GM12878 (cell line): ENCODE results near the gene RAD9A. TPM values are rescaled to one million over a fixed set of nuclear protein-coding genes. Genes with fewer than 3 reads are reported as not detected.

ENCODE experiments used
- ATAC-seq: fragments of 200-7000 bp; cut with Tn5 transposase; 3 replicates; pipeline ENCODE4 v1.9.1; 2020; ENCODE audit warnings: mild to moderate bottlenecking, moderate library complexity
- BruUV-seq: library from RNA; stranded (reverse); fragments of 400-500 nt; replicated peaks from 2 replicates; lab custom pipeline; 2021; lab: Mats Ljungman, UMichigan
- CTCF ChIA-PET: fragments of 300-600 bp; sonication (Branson Sonifier 250); formaldehyde crosslinking; extraction: SDS; loops from one replicate; lab custom pipeline; 2021; ENCODE audit warnings: inconsistent platforms; lab: Yijun Ruan, JAX
- POLR2A ChIA-PET: fragments of 350-600 bp; formaldehyde crosslinking; extraction: SDS; loops from one replicate; lab custom pipeline; 2021; ENCODE audit warnings: inconsistent platforms; lab: Charles Lee
- RAD21 ChIA-PET: fragments of 300-600 bp; sonication (Branson Sonifier 250); formaldehyde crosslinking; loops from one replicate; lab custom pipeline; 2023; ENCODE audit warnings: antibody characterized with exemption; ENCODE audit not compliant: unreplicated experiment; lab: Charles Lee
- SMC1A ChIA-PET: fragments of 300-600 bp; sonication (Branson Sonifier 250); formaldehyde crosslinking; loops from one replicate; lab custom pipeline; 2023; ENCODE audit not compliant: unreplicated experiment, uncharacterized antibody; lab: Charles Lee
- DNase-seq: peaks from one replicate; pipeline ENCODE4 v3.0.0-alpha.2; 2011; ENCODE audit warnings: low read depth, low spot score
- FAIRE-seq: peaks from 3 replicates; lab custom pipeline; 2011; peaks lifted over from hg19 to GRCh38; lab: Jason Lieb, UNC
- H2AFZ ChIP-seq: 2 replicates; pipeline ENCODE4 v1.6.0; 2011; ENCODE audit warnings: low read depth, low read length, control low read depth; ENCODE audit not compliant: control insufficient read depth
- H3K27ac ChIP-seq: 2 replicates; pipeline ENCODE4 v1.5.1; 2011; ENCODE audit warnings: control low read depth; ENCODE audit not compliant: control insufficient read depth, insufficient read depth
- H3K27me3 ChIP-seq, 2 experiments: replicated peaks in 1 of 2; 2 replicates each; pipeline versions ENCODE4 v1.6.0 to v1.6.1; 2011; ENCODE audit warnings: low read length in 1 of 2; ENCODE audit not compliant: control insufficient read depth in 2 of 2, insufficient read depth in 2 of 2
- H3K36me3 ChIP-seq, 2 experiments: 2 replicates each; pipeline ENCODE4 v1.5.1; 2011; ENCODE audit warnings: low read length in 1 of 2; ENCODE audit not compliant: control insufficient read depth in 2 of 2, insufficient read depth in 2 of 2
- H3K4me1 ChIP-seq: 2 replicates; pipeline ENCODE4 v1.6.1; 2011; ENCODE audit warnings: mild to moderate bottlenecking, low read length, moderate library complexity, mixed read lengths; ENCODE audit not compliant: control insufficient read depth, insufficient read depth
- H3K4me2 ChIP-seq: 2 replicates; pipeline ENCODE4 v1.6.0; 2011; ENCODE audit warnings: control low read depth; ENCODE audit not compliant: control insufficient read depth, insufficient read depth
- H3K4me3 ChIP-seq: fragments of 200-600 bp; sonication (generic); 2 replicates; pipeline ENCODE4 v1.5.1; 2016
- H3K79me2 ChIP-seq: 2 replicates; pipeline ENCODE4 v1.6.0; 2011; ENCODE audit warnings: low read length; ENCODE audit not compliant: control insufficient read depth, insufficient read depth
- H3K9ac ChIP-seq: 2 replicates; pipeline ENCODE4 v1.8.0; 2011; ENCODE audit warnings: low read length, control low read depth, mixed read lengths; ENCODE audit not compliant: control insufficient read depth, insufficient read depth
- H3K9me3 ChIP-seq: replicated peaks from 3 replicates; pipeline ENCODE4 v1.5.1; 2011; ENCODE audit warnings: mild to moderate bottlenecking, low read length; ENCODE audit not compliant: control insufficient read depth, insufficient read depth
- H4K20me1 ChIP-seq: 2 replicates; pipeline ENCODE4 v1.6.0; 2011; ENCODE audit not compliant: control insufficient read depth, insufficient read depth
- CHD2 ChIP-seq: IDR thresholded peaks from 2 replicates; pipeline ENCODE4 v1.6.1; 2011; ENCODE audit warnings: low read depth, low read length, improper control_type of control experiment, borderline replicate concordance
- EZH2 ChIP-seq: IDR thresholded peaks from 2 replicates; pipeline ENCODE4 v1.6.1; 2012; ENCODE audit warnings: low read depth, mild to moderate bottlenecking, control low read depth, inconsistent platforms, low read length, borderline replicate concordance; ENCODE audit not compliant: control insufficient read depth
- FOS ChIP-seq: IDR thresholded peaks from 3 replicates; pipeline ENCODE4 v1.6.1; 2011; ENCODE audit warnings: borderline replicate concordance; ENCODE audit not compliant: insufficient read length; ENCODE audit errors: extremely low read depth
- GABPA ChIP-seq: IDR thresholded peaks from 2 replicates; pipeline ENCODE4 v1.6.1; 2014; ENCODE audit warnings: antibody characterized with exemption, low read depth, mild to moderate bottlenecking, inconsistent platforms
- IKZF1 ChIP-seq: fragments of 450-650 bp; conservative IDR thresholded peaks from 2 replicates; pipeline ENCODE4 v1.6.1; 2017; ENCODE audit warnings: antibody characterized with exemption, mild to moderate bottlenecking
- IKZF2 ChIP-seq, 2 experiments: fragments of 450-650 bp; IDR thresholded peaks; 2 replicates each; pipeline ENCODE4 v1.6.1; 2017; ENCODE audit warnings: mild to moderate bottlenecking in 2 of 2, moderate library complexity in 2 of 2
- KDM1A ChIP-seq: fragments of 200-600 bp; sonication (generic); IDR thresholded peaks from 2 replicates; pipeline ENCODE4 v1.6.1; 2016; ENCODE audit warnings: borderline replicate concordance
- MTA3 ChIP-seq: IDR thresholded peaks from 2 replicates; pipeline ENCODE4 v1.6.1; 2012; ENCODE audit warnings: low read length, inconsistent platforms, borderline replicate concordance
- NBN ChIP-seq: fragments of 450-650 bp; IDR thresholded peaks from 2 replicates; pipeline ENCODE4 v1.6.1; 2016
- NFIC ChIP-seq: IDR thresholded peaks from 2 replicates; pipeline ENCODE4 v1.6.1; 2012; ENCODE audit warnings: low read depth, mild to moderate bottlenecking, inconsistent platforms, low read length, moderate library complexity
- POLR2A ChIP-seq: IDR thresholded peaks from 2 replicates; pipeline ENCODE4 v1.6.1; 2011; ENCODE audit warnings: low read depth, mild to moderate bottlenecking, low read length
- RB1 ChIP-seq: fragments of 450-650 bp; formaldehyde crosslinking; IDR thresholded peaks from 2 replicates; pipeline ENCODE4 v1.6.1; 2017; ENCODE audit warnings: mild to moderate bottlenecking, borderline replicate concordance
- SMC3 ChIP-seq: IDR thresholded peaks from 2 replicates; pipeline ENCODE4 v1.6.1; 2011; ENCODE audit warnings: low read length, improper control_type of control experiment, borderline replicate concordance
- SPI1 ChIP-seq: IDR thresholded peaks from 2 replicates; pipeline ENCODE4 v1.6.1; 2011; ENCODE audit warnings: low read depth, mild to moderate bottlenecking, low read length, moderate library complexity, borderline replicate concordance; ENCODE audit not compliant: insufficient read depth
- YY1 ChIP-seq: IDR thresholded peaks from 2 replicates; pipeline ENCODE4 v1.6.1; 2011; ENCODE audit warnings: low read depth, mild to moderate bottlenecking, low read length
- ZNF24 ChIP-seq: fragments of 450-650 bp; IDR thresholded peaks from 2 replicates; pipeline ENCODE4 v1.6.1; 2017; ENCODE audit warnings: antibody characterized with exemption, mild to moderate bottlenecking
- WGBS: methylation state at CpG from one replicate; pipeline ENCODE4 v1.1.6; 2016; ENCODE audit warnings: low lambda C conversion rate; ENCODE audit not compliant: insufficient replicate concordance, insufficient coverage; ENCODE audit errors: missing lambda C conversion rate; 5-methylcytosine and 5-hydroxymethylcytosine counted together
- in situ Hi-C: fragments of 300-500 bp; cut with MboI; formaldehyde crosslinking; loops from 9 replicates; pipeline ENCODE4 v1.14.3; 2018; ENCODE audit warnings: mixed read lengths
- intact Hi-C: fragments of 100-400 bp; cut with micrococcal nuclease; formaldehyde crosslinking; loops from one replicate; pipeline ENCODE4 v1.14.2; 2022; ENCODE audit not compliant: unreplicated experiment
- polyA plus RNA-seq, 11 experiments: library from polyadenylated mRNA; depleted of rRNA in 4 of 11; unstranded in 6 of 11; stranded (reverse) in 5 of 11; fragments of >200 nt; fragmentation: Nextera tagmentation in 4 of 11; fragmentation: Illumina TruSeq in 1 of 11; extraction: Ambion mirVana in 4 of 11; extraction: Trizol in 1 of 11; gene quantifications; 1 replicate in 1 of 11; 2 replicates in 10 of 11; pipeline versions ENCODE4 v1.2.1 to v1.2.3, GENCODE V29; 2011 to 2016; ENCODE audit warnings: inconsistent platforms in 2 of 11, missing spikeins in 2 of 11, low read depth in 1 of 11
- total RNA-seq, 4 experiments: library from RNA; depleted of rRNA in 3 of 4; stranded (reverse); fragments of >200 nt in 3 of 4; fragmentation: Illumina TruSeq in 1 of 4; extraction: Trizol in 1 of 4; gene quantifications; 2 replicates each; pipeline versions ENCODE4 v1.2.1 to v1.2.3, GENCODE V29; 2013 to 2021
- TF ChIP-seq, protein P1 (sequence below): IDR thresholded peaks from 2 replicates; pipeline ENCODE4 v1.6.1; 2011; ENCODE audit warnings: low read depth, low read length, improper control_type of control experiment, borderline replicate concordance
- TF ChIP-seq, protein P2 (sequence below): fragments of 450-650 bp; conservative IDR thresholded peaks from 2 replicates; pipeline ENCODE4 v1.6.1; 2017; ENCODE audit warnings: mild to moderate bottlenecking, moderate library complexity

Gene RAD9A
- total and polyA plus RNA-seq, 10 of the 15 experiments (the other 5 are each of a cell fraction or from before 2014, with no cell fraction given), result 1.1 to 36.2 (median 19.8) TPM

DNA sequence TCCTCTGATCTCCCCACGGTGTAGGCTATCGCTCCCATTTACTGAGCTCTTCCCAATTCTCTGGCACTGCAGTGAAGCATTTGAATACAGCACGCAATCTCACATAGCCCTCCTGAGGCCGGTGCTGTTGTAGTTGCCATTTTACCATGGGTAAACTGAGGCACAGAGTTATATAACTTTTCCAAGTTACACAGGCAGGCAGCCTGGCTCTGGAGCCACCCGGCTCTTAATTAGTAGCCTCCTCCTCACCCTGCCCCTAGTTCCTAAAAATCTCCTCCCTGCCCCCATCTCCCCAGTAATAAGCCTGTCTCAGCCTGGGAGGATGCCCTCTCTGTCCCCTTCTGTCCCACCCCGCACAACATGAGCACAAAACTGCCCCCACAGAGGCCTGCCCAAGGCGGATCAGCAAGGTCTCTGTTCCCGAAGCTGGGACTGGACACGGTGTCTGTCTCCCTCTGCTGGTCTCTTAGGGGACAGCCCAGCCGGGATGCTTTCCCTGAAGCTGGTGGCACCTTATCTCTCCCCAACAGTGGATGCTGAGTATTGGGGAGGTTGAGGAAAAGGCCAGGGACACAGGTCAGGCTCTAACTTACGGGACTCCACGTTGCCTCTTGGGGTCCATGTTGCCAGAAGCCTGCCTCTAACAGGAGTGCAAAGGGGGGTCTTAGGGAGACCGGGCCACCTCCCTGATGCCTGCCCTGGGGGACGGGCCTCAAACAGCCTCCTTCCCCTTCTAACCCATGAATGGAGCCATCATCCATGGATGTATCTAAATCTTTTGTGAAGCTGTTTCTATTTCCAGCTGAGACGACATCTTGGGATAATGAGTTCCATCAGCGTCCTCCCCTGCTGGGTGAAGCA lies 9.3 kb upstream of the RAD9A start (continued):
- TF ChIP-seq CHD2, result 0 out of 2 replicates have a peak, but pooled peaks have one; percentile 37
- TF ChIP-seq, protein P1, sequence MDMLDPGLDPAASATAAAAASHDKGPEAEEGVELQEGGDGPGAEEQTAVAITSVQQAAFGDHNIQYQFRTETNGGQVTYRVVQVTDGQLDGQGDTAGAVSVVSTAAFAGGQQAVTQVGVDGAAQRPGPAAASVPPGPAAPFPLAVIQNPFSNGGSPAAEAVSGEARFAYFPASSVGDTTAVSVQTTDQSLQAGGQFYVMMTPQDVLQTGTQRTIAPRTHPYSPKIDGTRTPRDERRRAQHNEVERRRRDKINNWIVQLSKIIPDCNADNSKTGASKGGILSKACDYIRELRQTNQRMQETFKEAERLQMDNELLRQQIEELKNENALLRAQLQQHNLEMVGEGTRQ, result no peak
- 0 out of 2 replicates have a peak, but pooled peaks have one; percentile 38 for TF ChIP-seq RB1
- no peak for TF ChIP-seq NFIC
- TF ChIP-seq SPI1, result 0 out of 2 replicates have a peak, but pooled peaks have one; percentile 4
- peak; percentile 100 for TF ChIP-seq SMC3
- TF ChIP-seq IKZF2 (IDR thresholded peaks at IDR 0.05), result peak in 1 of 2 experiments; percentile 26; a peak in 1 of 4 replicates
- TF ChIP-seq NBN, result peak; percentile 79
- peak; percentile 82 for TF ChIP-seq YY1

DNA sequence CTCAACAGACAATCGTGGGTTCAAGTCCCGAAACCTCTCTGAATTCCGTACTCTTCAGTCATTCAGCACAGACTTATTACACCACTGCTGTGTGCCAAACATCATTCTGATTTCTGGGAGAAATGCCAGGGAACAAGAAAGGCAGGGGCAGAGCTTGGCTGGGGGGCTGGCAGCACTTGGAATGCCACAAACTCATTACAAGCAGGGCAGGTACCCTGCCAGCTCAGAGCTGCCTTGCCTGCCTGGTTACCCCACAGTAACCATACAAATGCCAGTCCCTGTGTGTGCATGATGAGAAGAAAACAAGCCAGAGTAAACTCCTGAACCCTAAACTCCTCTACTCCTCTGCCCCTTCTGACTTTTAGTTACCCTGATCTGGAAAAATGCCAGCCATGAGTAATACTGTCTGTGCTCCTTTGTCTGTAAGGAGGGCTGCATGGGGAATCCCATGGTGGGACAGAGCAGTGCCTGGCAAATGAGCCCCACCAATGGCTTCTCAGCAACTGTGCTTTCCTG lies 6.9 kb upstream of the RAD9A start:
- in situ Hi-C loops (loop anchor here (5.0 kb wide), 2 partner anchors 33 to 123 kb away; partner anchors contain the start of gene POLD4), intact Hi-C loops (no loop called here)
- CTCF ChIA-PET, result interaction anchor here (1.1 to 25.5 kb wide), 5 partner anchors 23 to 123 kb away, joined by 4 to 1301 read pairs (median 95); partner anchors contain the start of genes CLCF1 and POLD4
- ATAC-seq (no peak), DNase-seq (no peak), FAIRE-seq (no peak)
- Histone ChIP-seq H3K9me3 (no peaks in the 10 kb centered on the region), H3K4me3 (no peak overlapping the region), H2AFZ (no peak overlapping the region), H3K4me1 (peaks cover 19% of the 10 kb centered on the region), H3K4me2 (no peak overlapping the region), H3K9ac (no peak overlapping the region), H3K27me3 (peaks cover 0 to 3% of the 10 kb centered on the region in 2 experiments; a peak in 2 of 4 replicates), H3K36me3 (no peaks in the 10 kb centered on the region), H4K20me1 (no peaks in the 10 kb centered on the region), H3K79me2 (no peaks in the 10 kb centered on the region), H3K27ac (no peak overlapping the region)
- 73% methylated on average over 3 of the region's 3 CpGs for WGBS
- no peak for TF ChIP-seq ZNF24
- no peak for TF ChIP-seq FOS
- no peak for TF ChIP-seq IKZF1
- no peak for TF ChIP-seq EZH2
- TF ChIP-seq, protein P2, sequence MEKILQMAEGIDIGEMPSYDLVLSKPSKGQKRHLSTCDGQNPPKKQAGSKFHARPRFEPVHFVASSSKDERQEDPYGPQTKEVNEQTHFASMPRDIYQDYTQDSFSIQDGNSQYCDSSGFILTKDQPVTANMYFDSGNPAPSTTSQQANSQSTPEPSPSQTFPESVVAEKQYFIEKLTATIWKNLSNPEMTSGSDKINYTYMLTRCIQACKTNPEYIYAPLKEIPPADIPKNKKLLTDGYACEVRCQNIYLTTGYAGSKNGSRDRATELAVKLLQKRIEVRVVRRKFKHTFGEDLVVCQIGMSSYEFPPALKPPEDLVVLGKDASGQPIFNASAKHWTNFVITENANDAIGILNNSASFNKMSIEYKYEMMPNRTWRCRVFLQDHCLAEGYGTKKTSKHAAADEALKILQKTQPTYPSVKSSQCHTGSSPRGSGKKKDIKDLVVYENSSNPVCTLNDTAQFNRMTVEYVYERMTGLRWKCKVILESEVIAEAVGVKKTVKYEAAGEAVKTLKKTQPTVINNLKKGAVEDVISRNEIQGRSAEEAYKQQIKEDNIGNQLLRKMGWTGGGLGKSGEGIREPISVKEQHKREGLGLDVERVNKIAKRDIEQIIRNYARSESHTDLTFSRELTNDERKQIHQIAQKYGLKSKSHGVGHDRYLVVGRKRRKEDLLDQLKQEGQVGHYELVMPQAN, result no peak
- no peak for TF ChIP-seq POLR2A
- TF ChIP-seq GABPA, result no peak
- TF ChIP-seq KDM1A, result no peak
- no peak for TF ChIP-seq MTA3
- RAD21 ChIA-PET, result interaction anchor here (0.8 to 15.0 kb wide), 3 partner anchors 23 to 39 kb away, joined by 3 to 525 read pairs (median 17); partner anchors contain the start of gene POLD4
- SMC1A ChIA-PET, result interaction anchor here (10.2 to 21.3 kb wide), 2 partner anchors 29 to 40 kb away, joined by 200 to 646 read pairs; partner anchors contain the start of gene POLD4
- BruUV-seq, result no TSS peak
- POLR2A ChIA-PET, result interaction anchor here (1.0 kb wide), 1 partner anchor 34 kb away, joined by 3 read pairs; no protein-coding TSS in a partner anchor
